Astrocyte (in vitro differentiated cells and primary cell): ENCODE data around the gene KRTAP21-3.

Experiments used
- CTCF ChIP-seq: IDR thresholded peaks from 2 replicates; pipeline ENCODE4 v1.5.1; 2011; ENCODE audit warnings: low read depth, mild to moderate bottlenecking, inconsistent platforms, low read length, moderate library complexity; ENCODE audit not compliant: insufficient read depth
- EZH2 ChIP-seq: IDR thresholded peaks from 2 replicates; pipeline ENCODE4 v1.6.1; 2012; ENCODE audit warnings: mild to moderate bottlenecking, low read length, inconsistent platforms; ENCODE audit not compliant: insufficient read depth

GRCh38 chr21:30674312-30674711, 44.3 kb downstream of the KRTAP21-3 start:
- TF ChIP-seq EZH2 = no peak
- TF ChIP-seq CTCF = no peak
